HL-60 (cell line): ENCODE data around the gene BLNK.

Experiments used
- DNase-seq, 2 experiments: peaks; one replicate each; pipeline ENCODE4 v3.0.0-alpha.2; 2010 to 2020; ENCODE audit warnings: low read depth in 1 of 2, low spot score in 1 of 2
- H3K27ac ChIP-seq: fragments of 250-450 bp; sonication (Bioruptor Pico); replicated peaks from 2 replicates; pipeline ENCODE4 v1.5.1; 2020; ENCODE audit warnings: mild to moderate bottlenecking, moderate library complexity
- H3K27me3 ChIP-seq: fragments of 250-450 bp; sonication (Bioruptor Pico); 2 replicates; pipeline ENCODE4 v1.5.1; 2021; ENCODE audit warnings: mild to moderate bottlenecking, moderate library complexity; ENCODE audit not compliant: insufficient read depth, poor library complexity, severe bottlenecking
- H3K4me3 ChIP-seq: replicated peaks from 2 replicates; pipeline ENCODE4 v1.5.1; 2011; ENCODE audit warnings: mild to moderate bottlenecking, control low read depth, low read length; ENCODE audit not compliant: insufficient read depth
- GABPA ChIP-seq: IDR thresholded peaks from 2 replicates; pipeline ENCODE4 v1.6.1; 2012; ENCODE audit warnings: low read depth
- POLR2AphosphoS5 ChIP-seq: IDR thresholded peaks from 2 replicates; pipeline ENCODE4 v1.6.1; 2012; ENCODE audit warnings: low read depth
- SPI1 ChIP-seq: IDR thresholded peaks from 2 replicates; pipeline ENCODE4 v1.6.1; 2012; ENCODE audit warnings: low read depth, mild to moderate bottlenecking, borderline replicate concordance
- TF ChIP-seq, protein P1 (sequence below): IDR thresholded peaks from one replicate; pipeline ENCODE4 v1.5.1; 2011; ENCODE audit warnings: low read length, control low read depth, inconsistent platforms; ENCODE audit not compliant: insufficient read depth
- TF ChIP-seq, protein P2 (sequence below): IDR thresholded peaks from 2 replicates; pipeline ENCODE4 v1.6.1; 2012; ENCODE audit warnings: low read depth; ENCODE audit not compliant: insufficient replicate concordance

Gene BLNK

DNA sequence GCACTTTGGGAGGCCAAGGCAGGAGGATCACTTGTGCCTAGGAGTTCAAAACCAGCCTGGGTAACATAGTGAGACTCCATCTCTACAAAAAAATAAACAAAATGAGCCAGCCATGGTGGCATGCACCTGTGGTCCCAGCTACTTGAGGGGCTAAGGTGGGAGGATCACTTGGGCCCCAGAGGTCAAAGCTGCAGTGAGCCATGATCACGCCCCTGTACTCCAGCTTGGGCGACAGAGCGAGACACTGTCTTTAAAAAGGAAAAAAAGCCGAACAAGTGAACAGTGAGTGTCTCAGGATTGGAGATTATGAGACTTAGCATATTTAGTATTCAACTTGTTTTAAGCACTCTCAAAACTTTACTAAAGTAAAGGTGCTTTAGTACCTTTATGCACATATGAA is 28.1 kb downstream of the BLNK start:
- Histone ChIP-seq H3K27ac (no peak overlapping the region), H3K27me3 (no peaks in the 10 kb centered on the region)
- TF ChIP-seq POLR2AphosphoS5: no peak
- TF ChIP-seq SPI1: no peak
- TF ChIP-seq GABPA: no peak
- TF ChIP-seq, protein P1, sequence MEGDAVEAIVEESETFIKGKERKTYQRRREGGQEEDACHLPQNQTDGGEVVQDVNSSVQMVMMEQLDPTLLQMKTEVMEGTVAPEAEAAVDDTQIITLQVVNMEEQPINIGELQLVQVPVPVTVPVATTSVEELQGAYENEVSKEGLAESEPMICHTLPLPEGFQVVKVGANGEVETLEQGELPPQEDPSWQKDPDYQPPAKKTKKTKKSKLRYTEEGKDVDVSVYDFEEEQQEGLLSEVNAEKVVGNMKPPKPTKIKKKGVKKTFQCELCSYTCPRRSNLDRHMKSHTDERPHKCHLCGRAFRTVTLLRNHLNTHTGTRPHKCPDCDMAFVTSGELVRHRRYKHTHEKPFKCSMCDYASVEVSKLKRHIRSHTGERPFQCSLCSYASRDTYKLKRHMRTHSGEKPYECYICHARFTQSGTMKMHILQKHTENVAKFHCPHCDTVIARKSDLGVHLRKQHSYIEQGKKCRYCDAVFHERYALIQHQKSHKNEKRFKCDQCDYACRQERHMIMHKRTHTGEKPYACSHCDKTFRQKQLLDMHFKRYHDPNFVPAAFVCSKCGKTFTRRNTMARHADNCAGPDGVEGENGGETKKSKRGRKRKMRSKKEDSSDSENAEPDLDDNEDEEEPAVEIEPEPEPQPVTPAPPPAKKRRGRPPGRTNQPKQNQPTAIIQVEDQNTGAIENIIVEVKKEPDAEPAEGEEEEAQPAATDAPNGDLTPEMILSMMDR: no peak
- TF ChIP-seq, protein P2, sequence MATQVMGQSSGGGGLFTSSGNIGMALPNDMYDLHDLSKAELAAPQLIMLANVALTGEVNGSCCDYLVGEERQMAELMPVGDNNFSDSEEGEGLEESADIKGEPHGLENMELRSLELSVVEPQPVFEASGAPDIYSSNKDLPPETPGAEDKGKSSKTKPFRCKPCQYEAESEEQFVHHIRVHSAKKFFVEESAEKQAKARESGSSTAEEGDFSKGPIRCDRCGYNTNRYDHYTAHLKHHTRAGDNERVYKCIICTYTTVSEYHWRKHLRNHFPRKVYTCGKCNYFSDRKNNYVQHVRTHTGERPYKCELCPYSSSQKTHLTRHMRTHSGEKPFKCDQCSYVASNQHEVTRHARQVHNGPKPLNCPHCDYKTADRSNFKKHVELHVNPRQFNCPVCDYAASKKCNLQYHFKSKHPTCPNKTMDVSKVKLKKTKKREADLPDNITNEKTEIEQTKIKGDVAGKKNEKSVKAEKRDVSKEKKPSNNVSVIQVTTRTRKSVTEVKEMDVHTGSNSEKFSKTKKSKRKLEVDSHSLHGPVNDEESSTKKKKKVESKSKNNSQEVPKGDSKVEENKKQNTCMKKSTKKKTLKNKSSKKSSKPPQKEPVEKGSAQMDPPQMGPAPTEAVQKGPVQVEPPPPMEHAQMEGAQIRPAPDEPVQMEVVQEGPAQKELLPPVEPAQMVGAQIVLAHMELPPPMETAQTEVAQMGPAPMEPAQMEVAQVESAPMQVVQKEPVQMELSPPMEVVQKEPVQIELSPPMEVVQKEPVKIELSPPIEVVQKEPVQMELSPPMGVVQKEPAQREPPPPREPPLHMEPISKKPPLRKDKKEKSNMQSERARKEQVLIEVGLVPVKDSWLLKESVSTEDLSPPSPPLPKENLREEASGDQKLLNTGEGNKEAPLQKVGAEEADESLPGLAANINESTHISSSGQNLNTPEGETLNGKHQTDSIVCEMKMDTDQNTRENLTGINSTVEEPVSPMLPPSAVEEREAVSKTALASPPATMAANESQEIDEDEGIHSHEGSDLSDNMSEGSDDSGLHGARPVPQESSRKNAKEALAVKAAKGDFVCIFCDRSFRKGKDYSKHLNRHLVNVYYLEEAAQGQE: no peak

DNA sequence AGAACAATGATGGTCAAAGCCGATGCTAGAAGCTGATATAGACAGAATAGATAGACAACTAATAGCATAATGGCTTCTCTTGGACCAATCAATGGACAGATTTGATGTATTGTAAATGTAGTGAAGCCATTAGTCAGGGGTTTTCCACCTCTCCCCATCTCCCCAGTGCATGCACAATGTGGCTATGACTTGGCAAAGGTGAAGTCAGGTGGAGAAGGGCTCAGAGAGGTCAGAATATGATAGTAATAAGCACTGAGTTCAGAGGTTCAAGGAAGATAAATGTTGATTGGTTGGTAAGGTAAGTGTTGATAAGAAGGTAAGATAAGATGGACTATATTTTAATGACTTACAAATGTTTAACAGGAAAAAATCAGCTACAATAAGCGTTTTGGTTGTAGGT is 28.5 kb downstream of the BLNK start:
- Histone ChIP-seq H3K4me3 (no peak overlapping the region), H3K27me3 (no peaks in the 10 kb centered on the region), H3K27ac (no peak overlapping the region)
- TF ChIP-seq POLR2AphosphoS5 (no peak), GABPA (no peak), SPI1 (no peak)
- TF ChIP-seq, protein P2: no peak
- TF ChIP-seq, protein P1: no peak
- DNase-seq: no peak

More for the DNA sequence above, 28.1 kb downstream of the BLNK start:
- no peak overlapping the region for H3K4me3 ChIP-seq
- DNase-seq: no peak

DNA sequence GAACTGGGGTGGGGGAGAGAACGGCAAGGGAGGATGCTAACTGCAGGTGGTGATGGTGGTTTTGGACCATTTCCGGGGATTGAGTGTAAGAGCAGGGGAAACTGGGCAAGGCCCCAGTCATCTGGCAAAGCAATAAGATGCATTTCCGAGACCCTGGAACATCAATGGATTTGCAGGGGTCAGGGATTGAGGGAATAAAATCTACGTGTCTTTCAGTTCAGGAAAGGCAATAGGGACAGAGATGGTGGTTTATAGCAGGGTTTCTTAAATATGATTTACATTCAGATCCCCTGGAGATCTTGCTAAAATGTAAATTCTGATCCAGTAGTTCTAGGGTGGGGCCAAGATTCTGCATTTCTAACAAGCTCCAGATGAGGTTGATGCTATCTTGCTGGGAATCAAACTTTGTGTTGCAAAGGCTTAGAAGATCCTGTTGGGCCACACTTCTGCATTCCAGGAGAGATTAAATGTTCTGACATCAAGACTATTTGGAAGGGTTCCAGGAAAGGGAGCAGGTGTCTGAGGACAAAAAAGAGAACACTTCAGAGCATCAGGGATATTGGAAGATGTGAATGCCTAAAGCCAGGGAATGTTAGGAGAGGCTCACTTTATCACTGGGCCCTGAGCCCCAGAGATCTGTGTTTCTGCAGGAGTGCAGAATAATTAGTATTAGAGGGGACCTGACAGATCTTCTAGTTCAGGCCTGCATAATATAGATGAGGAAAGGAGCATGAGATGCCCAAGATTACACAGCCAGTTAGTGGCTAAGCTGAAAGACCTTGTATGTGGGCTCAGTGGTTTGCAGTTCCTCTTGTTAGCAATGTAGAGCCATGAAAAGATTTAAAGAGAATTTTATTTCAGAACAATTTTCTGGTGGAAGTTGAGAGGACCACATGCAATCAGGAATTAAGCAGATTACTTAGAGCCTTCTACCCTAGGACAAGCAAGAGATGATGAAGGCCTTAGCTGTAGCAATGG is 32.4 kb downstream of the BLNK start:
- no peak overlapping the region for H3K27ac ChIP-seq
- H3K4me3 ChIP-seq: no peak overlapping the region
- H3K27me3 ChIP-seq: peaks cover 3% of the 10 kb centered on the region
- TF ChIP-seq GABPA (no peak), SPI1 (no peak), POLR2AphosphoS5 (no peak)
- TF ChIP-seq, protein P2: no peak
- TF ChIP-seq, protein P1: no peak
- no peak for DNase-seq
